COLO829 (cell line): Measurements from ENCODE around the gene PCDHB10.
"Not testable (repeated sequence)": the region's sequence is repeated elsewhere in the genome, so short reads cannot be mapped to it uniquely, and the experiment has no call there.

Experiments used
- DNase-seq: peaks from one replicate; pipeline ENCODE4 v3.0.0; 2012; ENCODE audit warnings: low spot score

The PCDHB10 gene

GRCh38 chr5:141192110-141192725 lies at the start of gene PCDHB10:
PCDHB10 (plus strand) TSS chr5:141192353; CDS start chr5:141192553, 200 bp downstream.
- peak; percentile 47 for DNase-seq

GRCh38 chr5:141149812-141150211 lies 42.3 kb upstream of the PCDHB10 start, which contains the start of gene PCDHB6:
PCDHB6 (plus strand) TSS chr5:141150057; CDS start chr5:141150258, 201 bp downstream.
- peak; percentile 51 for DNase-seq

- DNase-seq = no peak
These were observed 41.7 kb upstream of the PCDHB10 start for GRCh38 chr5:141150224-141150992.

GRCh38 chr5:141150993-141151325 lies 41.2 kb upstream of the PCDHB10 start:
- no peak for DNase-seq

- DNase-seq = not testable (repeated sequence)
These were observed 40.5 kb upstream of the PCDHB10 start for GRCh38 chr5:141151632-141152031.

DNA sequence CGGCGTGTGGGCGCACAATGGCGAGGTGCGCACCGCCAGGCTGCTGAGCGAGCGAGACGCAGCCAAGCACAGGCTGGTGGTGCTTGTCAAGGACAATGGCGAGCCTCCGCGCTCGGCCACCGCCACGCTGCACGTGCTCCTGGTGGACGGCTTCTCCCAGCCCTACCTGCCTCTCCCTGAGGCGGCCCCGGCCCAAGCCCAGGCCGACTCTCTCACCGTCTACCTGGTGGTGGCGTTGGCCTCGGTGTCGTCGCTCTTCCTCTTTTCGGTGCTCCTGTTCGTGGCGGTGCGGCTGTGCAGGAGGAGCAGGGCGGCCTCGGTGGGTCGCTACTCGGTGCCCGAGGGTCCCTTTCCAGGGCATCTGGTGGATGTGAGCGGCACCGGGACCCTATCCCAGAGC lies 40.1 kb upstream of the PCDHB10 start:
- not testable (repeated sequence) for DNase-seq

- peak; percentile 13 for DNase-seq
These were observed 36.4 kb upstream of the PCDHB10 start for GRCh38 chr5:141155540-141156374.

GRCh38 chr5:141157356-141157755 lies 34.8 kb upstream of the PCDHB10 start:
- DNase-seq = not testable (repeated sequence)

- not testable (repeated sequence) for DNase-seq
These were observed 34.3 kb upstream of the PCDHB10 start for GRCh38 chr5:141157901-141158300.

DNA sequence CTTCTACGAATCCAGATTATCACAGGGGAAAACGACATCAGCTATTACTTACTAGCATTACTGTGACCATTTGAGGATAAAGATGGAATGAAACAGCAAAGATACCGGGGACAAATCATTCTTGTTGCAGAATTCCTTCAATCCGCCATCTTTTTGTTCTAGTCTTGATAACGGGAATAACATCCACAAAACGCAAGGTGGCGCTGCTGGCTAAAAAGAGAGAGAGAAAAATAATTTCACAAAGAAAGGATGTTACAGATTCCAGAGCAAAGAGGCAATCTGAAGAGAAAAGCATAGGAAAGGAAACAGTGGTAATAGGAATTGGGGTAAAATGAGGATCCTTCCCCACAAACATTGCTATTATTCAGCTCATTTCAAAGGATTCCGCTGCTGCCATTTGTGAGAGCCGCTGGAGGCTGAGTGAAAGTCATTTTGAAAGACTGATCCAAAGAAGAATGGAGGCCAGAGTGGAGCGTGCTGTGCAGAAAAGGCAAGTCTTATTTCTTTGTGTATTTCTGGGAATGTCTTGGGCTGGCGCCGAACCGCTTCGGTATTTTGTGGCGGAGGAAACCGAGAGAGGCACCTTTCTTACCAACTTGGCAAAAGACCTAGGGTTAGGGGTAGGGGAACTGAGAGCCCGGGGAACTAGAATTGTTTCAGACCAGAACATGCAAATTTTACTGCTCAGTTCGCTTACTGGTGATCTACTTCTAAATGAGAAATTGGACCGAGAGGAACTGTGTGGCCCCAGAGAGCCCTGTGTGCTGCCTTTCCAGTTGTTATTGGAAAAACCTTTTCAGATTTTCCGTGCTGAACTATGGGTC lies 19.6 kb upstream of the PCDHB10 start, which contains the start of gene PCDHB7:
Gene PCDHB7 (plus strand): TSS at position 264 of the 824 bp plus-strand sequence. CDS start 192 bp downstream, at position 456.
- DNase-seq = peak; percentile 45

- not testable (repeated sequence) for DNase-seq
These were observed 17.7 kb upstream of the PCDHB10 start for GRCh38 chr5:141174291-141175104.

DNA sequence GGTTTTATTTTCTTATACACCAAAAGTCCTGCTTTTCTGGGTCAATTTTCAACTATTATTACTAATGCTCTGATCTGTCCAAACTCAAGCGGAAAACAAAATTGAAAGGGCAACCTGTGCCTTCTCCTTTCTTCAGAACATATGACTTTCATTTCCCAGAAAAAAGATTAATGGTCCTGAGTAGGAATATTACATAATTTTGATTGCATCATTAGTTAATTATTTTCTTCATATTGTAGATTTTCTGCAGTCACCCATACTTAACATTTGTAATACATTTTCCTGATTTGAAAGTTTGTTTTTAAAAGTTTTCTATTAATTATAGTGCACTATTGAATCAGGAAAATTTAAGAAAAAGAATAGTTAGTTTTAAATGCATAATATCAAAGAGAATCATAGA lies 16.2 kb upstream of the PCDHB10 start:
- no peak for DNase-seq

DNA sequence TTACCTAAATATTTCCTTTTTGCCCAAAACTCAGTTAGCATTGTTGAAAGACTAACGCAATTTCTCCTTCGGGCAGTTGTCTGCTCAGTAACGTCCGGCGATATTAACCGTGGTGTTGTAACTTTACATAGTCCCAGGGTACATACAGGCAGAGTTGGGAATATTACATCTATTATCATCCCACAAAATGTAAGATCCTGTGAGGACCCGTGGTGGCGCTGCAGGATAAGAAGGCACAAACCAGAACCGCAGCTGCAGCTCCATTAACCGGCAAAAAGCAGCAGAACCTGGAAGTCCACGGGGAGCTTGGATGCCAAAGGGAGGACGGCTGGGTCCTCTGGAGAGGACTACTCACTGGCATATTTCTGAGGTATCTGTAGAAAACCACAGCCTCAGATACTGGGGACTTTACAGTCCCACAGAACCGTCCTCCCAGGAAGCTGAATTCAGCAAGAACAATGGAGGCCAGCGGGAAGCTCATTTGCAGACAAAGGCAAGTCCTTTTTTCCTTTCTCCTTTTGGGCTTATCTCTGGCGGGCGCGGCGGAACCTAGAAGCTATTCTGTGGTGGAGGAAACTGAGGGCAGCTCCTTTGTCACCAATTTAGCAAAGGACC lies 14.5 kb upstream of the PCDHB10 start, which contains the start of gene PCDHB8:
Gene PCDHB8 (plus strand): TSS at position 214 of the 615 bp plus-strand sequence. CDS start 245 bp downstream, at position 459.
- not testable (repeated sequence) for DNase-seq

- not testable (repeated sequence) for DNase-seq
These were observed 12.8 kb upstream of the PCDHB10 start for GRCh38 chr5:141179371-141179770.

DNA sequence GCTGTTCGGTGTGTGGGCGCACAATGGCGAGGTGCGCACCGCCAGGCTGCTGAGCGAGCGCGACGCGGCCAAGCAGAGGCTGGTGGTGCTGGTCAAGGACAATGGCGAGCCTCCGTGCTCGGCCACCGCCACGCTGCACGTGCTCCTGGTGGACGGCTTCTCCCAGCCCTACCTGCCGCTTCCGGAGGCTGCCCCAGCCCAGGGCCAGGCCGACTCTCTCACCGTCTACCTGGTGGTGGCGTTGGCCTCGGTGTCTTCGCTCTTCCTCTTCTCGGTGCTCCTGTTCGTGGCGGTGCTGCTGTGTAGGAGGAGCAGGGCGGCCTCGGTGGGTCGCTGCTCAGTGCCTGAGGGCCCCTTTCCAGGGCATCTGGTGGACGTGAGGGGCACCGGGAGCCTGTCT lies 12.3 kb upstream of the PCDHB10 start:
- DNase-seq = not testable (repeated sequence)

- no peak for DNase-seq
These were observed 11.8 kb upstream of the PCDHB10 start for GRCh38 chr5:141180313-141180712.

DNA sequence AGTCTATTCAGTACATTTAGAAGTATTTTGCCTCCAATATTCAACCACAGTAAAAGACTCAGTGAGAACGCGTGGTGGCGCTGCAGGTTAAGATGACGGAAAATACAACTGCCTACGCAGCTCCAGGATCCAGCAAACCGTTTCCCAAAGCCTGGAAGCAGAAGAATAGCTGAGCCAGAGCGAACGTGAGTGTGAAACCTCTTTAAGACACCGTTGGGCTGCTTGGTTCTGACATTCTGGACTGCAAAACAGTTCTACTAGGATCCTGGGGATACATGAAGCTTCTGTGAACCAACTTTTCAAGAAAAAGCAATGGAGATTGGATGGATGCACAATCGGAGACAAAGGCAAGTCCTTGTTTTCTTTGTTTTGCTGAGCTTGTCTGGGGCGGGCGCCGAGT lies 9.9 kb upstream of the PCDHB10 start, which contains the start of gene PCDHB16:
Gene PCDHB16 (plus strand): TSS at position 140 of the 400 bp plus-strand sequence. CDS start 173 bp downstream, at position 313.
- DNase-seq = peak; percentile 55

- not testable (repeated sequence) for DNase-seq
These were observed 7.9 kb upstream of the PCDHB10 start for GRCh38 chr5:141184117-141184855.

DNA sequence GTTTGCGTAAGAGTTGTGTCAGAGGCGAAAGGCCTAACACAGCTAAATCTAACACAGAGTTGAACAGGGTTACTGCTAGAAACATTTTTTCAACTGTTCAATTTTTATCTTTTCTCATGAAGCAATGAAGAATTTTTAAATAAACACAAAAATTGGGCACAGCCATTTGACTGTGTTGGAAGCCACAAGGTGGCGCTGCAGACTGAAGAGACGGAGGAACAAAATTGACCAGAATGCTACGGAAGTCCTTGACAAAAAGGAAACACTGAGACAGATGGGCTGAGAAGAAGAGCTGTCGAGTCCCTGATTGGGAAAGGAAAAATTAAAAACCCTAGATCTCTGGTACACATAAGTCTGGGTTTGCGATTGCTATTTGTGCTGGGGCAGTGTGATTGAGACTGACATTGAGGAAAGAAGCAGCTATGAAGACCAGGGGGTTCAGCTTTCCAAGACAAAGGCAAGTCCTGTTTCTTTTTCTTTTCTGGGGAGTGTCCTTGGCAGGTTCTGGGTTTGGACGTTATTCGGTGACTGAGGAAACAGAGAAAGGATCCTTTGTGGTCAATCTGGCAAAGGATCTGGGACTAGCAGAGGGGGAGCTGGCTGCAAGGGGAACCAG lies 5.1 kb upstream of the PCDHB10 start, which contains the start of gene PCDHB9:
Gene PCDHB9 (plus strand): TSS at position 265 of the 616 bp plus-strand sequence. CDS start 158 bp downstream, at position 423.
- DNase-seq = peak; percentile 34
